DND-41 (cell line): ENCODE data around the gene SLC13A2.

Experiments used
- ATAC-seq: fragments of 200-7000 bp; cut with Tn5 transposase; 3 replicates; pipeline ENCODE4 v1.9.1; 2021; ENCODE audit warnings: low read depth; ENCODE audit not compliant: insufficient read depth
- DNase-seq: peaks from one replicate; pipeline ENCODE4 v3.0.0-alpha.2; 2020
- H2AFZ ChIP-seq: 2 replicates; pipeline ENCODE4 v1.6.0; 2012; ENCODE audit warnings: low read depth, low read length
- H3K27ac ChIP-seq: 2 replicates; pipeline ENCODE4 v1.5.1; 2012; ENCODE audit warnings: low read length, inconsistent platforms
- H3K27me3 ChIP-seq: fragments of 200-600 bp; sonication (generic); 2 replicates; pipeline ENCODE4 v1.6.0; 2012; ENCODE audit warnings: low read length, mild to moderate bottlenecking, inconsistent platforms; ENCODE audit not compliant: insufficient read depth, poor library complexity
- H3K36me3 ChIP-seq: 2 replicates; pipeline ENCODE4 v1.5.1; 2012; ENCODE audit warnings: low read length, inconsistent platforms; ENCODE audit not compliant: insufficient read depth
- H3K4me1 ChIP-seq: 2 replicates; pipeline ENCODE4 v1.5.1; 2012; ENCODE audit warnings: mild to moderate bottlenecking, low read length; ENCODE audit not compliant: insufficient read depth
- H3K4me2 ChIP-seq: 2 replicates; pipeline ENCODE4 v1.6.0; 2012; ENCODE audit warnings: mild to moderate bottlenecking, moderate library complexity, low read length, inconsistent platforms; ENCODE audit not compliant: insufficient read depth
- H3K4me3 ChIP-seq, 2 experiments: fragments of 200-600 bp in 1 of 2; shearing (Covaris generic) in 1 of 2; 2 replicates each; pipeline ENCODE4 v1.5.1; 2012 to 2016; ENCODE audit warnings: inconsistent platforms in 2 of 2, low read length in 2 of 2, mild to moderate bottlenecking in 2 of 2, low read depth in 1 of 2, moderate library complexity in 1 of 2
- H3K79me2 ChIP-seq: 2 replicates; pipeline ENCODE4 v1.6.0; 2012; ENCODE audit warnings: low read length, inconsistent platforms; ENCODE audit not compliant: insufficient read depth
- H3K9ac ChIP-seq: 2 replicates; pipeline ENCODE4 v1.6.0; 2012; ENCODE audit warnings: low read depth, mild to moderate bottlenecking, inconsistent platforms, low read length, moderate library complexity
- H3K9me3 ChIP-seq: 2 replicates; pipeline ENCODE4 v1.5.1; 2012; ENCODE audit warnings: low read length, moderate library complexity, mild to moderate bottlenecking, inconsistent platforms; ENCODE audit not compliant: insufficient read depth, severe bottlenecking
- H4K20me1 ChIP-seq: 2 replicates; pipeline ENCODE4 v1.6.0; 2012; ENCODE audit warnings: low read length; ENCODE audit not compliant: insufficient read depth
- EZH2 ChIP-seq: IDR thresholded peaks from 3 replicates; pipeline ENCODE4 v1.6.1; 2012; ENCODE audit warnings: borderline replicate concordance, low read depth, mild to moderate bottlenecking, moderate library complexity, low read length, inconsistent platforms; ENCODE audit not compliant: severe bottlenecking
- TF ChIP-seq, protein P1 (sequence below): IDR thresholded peaks from 2 replicates; pipeline ENCODE4 v1.5.1; 2012; ENCODE audit warnings: borderline replicate concordance, low read length, moderate library complexity, mild to moderate bottlenecking; ENCODE audit not compliant: poor library complexity, severe bottlenecking; ENCODE audit errors: extremely low read depth

Gene SLC13A2

DNA sequence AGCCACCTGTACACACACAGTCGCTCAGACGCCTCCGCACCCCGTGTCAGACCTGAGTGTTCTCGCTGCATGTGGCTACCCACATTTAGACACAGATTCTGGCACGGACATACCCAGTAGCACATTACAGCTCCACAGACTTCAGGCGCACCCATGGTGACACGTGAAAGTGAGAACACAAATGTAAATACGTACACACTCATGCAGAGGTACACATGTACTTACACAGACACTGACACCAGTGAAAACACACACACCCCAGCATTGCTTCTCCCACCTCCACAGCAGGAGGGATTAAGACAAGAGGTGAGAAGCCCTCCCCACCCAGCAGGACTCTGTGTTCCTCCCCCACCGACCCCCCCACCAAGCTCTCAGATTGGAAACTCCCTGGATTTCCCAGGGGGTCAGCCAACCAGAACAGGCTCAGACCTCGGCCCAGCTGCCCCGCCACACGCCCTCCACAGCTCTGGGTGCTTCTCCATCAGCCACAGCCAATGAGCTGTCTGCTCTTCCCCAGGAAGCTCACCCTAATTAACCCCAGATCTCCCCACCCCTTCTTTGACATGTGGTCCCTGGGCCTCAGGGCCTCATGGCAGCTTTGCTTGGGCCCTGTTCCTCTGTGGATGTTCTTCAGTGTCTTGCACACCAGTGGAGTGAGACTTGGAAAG is 27.4 kb downstream of the SLC13A2 start:
- H3K79me2 ChIP-seq = no peaks in the 10 kb centered on the region
- H3K27ac ChIP-seq = no peak overlapping the region
- peaks cover 19% of the 10 kb centered on the region for H3K27me3 ChIP-seq
- no peak overlapping the region for H3K4me3 ChIP-seq
- no peaks in the 10 kb centered on the region for H3K36me3 ChIP-seq
- TF ChIP-seq, protein P1, sequence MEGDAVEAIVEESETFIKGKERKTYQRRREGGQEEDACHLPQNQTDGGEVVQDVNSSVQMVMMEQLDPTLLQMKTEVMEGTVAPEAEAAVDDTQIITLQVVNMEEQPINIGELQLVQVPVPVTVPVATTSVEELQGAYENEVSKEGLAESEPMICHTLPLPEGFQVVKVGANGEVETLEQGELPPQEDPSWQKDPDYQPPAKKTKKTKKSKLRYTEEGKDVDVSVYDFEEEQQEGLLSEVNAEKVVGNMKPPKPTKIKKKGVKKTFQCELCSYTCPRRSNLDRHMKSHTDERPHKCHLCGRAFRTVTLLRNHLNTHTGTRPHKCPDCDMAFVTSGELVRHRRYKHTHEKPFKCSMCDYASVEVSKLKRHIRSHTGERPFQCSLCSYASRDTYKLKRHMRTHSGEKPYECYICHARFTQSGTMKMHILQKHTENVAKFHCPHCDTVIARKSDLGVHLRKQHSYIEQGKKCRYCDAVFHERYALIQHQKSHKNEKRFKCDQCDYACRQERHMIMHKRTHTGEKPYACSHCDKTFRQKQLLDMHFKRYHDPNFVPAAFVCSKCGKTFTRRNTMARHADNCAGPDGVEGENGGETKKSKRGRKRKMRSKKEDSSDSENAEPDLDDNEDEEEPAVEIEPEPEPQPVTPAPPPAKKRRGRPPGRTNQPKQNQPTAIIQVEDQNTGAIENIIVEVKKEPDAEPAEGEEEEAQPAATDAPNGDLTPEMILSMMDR = no peak
- no peak for TF ChIP-seq EZH2
- H3K9me3 ChIP-seq = no peaks in the 10 kb centered on the region
- H3K4me1 ChIP-seq = no peaks in the 10 kb centered on the region
- H3K4me2 ChIP-seq = no peak overlapping the region
- DNase-seq = no peak
- H2AFZ ChIP-seq = no peak overlapping the region
- no peaks in the 10 kb centered on the region for H4K20me1 ChIP-seq
- ATAC-seq = no peak
- no peak overlapping the region for H3K9ac ChIP-seq

GRCh38 chr17:28501421-28502284 is 28.2 kb downstream of the SLC13A2 start:
- H3K9me3 ChIP-seq = no peaks in the 10 kb centered on the region
- H3K4me2 ChIP-seq = no peak overlapping the region
- H2AFZ ChIP-seq = no peak overlapping the region
- H4K20me1 ChIP-seq = no peaks in the 10 kb centered on the region
- no peak overlapping the region for H3K9ac ChIP-seq
- no peaks in the 10 kb centered on the region for H3K4me1 ChIP-seq
- H3K27ac ChIP-seq = no peak overlapping the region
- no peaks in the 10 kb centered on the region for H3K79me2 ChIP-seq
- H3K4me3 ChIP-seq = no peak overlapping the region
- H3K36me3 ChIP-seq = no peaks in the 10 kb centered on the region
- ATAC-seq (no peak), DNase-seq (no peak)
- H3K27me3 ChIP-seq = peaks cover 19% of the 10 kb centered on the region
- no peak for TF ChIP-seq EZH2
- TF ChIP-seq, protein P1 = no peak

GRCh38 chr17:28503420-28503819 is 30.0 kb downstream of the SLC13A2 start:
- no peak overlapping the region for H3K9ac ChIP-seq
- H4K20me1 ChIP-seq = no peaks in the 10 kb centered on the region
- no peak overlapping the region for H2AFZ ChIP-seq
- H3K36me3 ChIP-seq = no peaks in the 10 kb centered on the region
- no peaks in the 10 kb centered on the region for H3K4me1 ChIP-seq
- ATAC-seq (no peak), DNase-seq (no peak)
- no peaks in the 10 kb centered on the region for H3K79me2 ChIP-seq
- TF ChIP-seq, protein P1 = no peak
- no peak for TF ChIP-seq EZH2
- H3K27ac ChIP-seq = no peak overlapping the region
- no peak overlapping the region for H3K4me3 ChIP-seq
- no peak overlapping the region for H3K4me2 ChIP-seq
- H3K27me3 ChIP-seq = peaks cover 19% of the 10 kb centered on the region
- no peaks in the 10 kb centered on the region for H3K9me3 ChIP-seq
